Measurements from ENCODE around the gene IGF2BP2.

- no peak for TF ChIP-seq CTCF (IDR thresholded peaks at IDR 0.05)
- no peak for TF ChIP-seq EP300 (IDR thresholded peaks at IDR 0.05)
Measured at GRCh38 chr3:185639632-185640206, 185.1 kb downstream of the IGF2BP2 start.
